Measurements from ENCODE around the gene LGALS13. TPM values are rescaled to one million over a fixed set of nuclear protein-coding genes. Genes with fewer than 3 reads are reported as not detected.

Gene LGALS13
- total RNA-seq, 4 donors from 2014 or later: not detected

GRCh38 chr19:39641773-39642172 is 39.4 kb downstream of the LGALS13 start:
- no peak for ATAC-seq
- H3K36me3 ChIP-seq: no peaks in the 10 kb centered on the region
- H3K4me1 ChIP-seq: no peaks in the 10 kb centered on the region
- H3K27me3 ChIP-seq: peaks cover 0 to 4% (median 3%) of the 10 kb centered on the region in 3 donors
- H3K27ac ChIP-seq: no peak overlapping the region
- H3K9me3 ChIP-seq: no peaks in the 10 kb centered on the region
- no peak for DNase-seq
- TF ChIP-seq CTCF (IDR thresholded peaks at IDR 0.05 in 4 of 5, conservative IDR thresholded peaks at IDR 0.05 in 1 of 5) (no peak), POLR2A (IDR thresholded peaks at IDR 0.05) (no peak)
- in situ Hi-C loops (cut with MboI; ENCODE audit: low sequenced_read_pairs in 4 of 4) (no loop called here), intact Hi-C loops (cut with DNase I; ENCODE audit: low total_unique reads) (no loop called here)
- H3K4me3 ChIP-seq: no peak overlapping the region

GRCh38 chr19:39643591-39643990 is 41.3 kb downstream of the LGALS13 start:
- intact Hi-C loops (cut with DNase I; ENCODE audit: low total_unique reads): no loop called here
- Histone ChIP-seq H3K9me3 (no peaks in the 10 kb centered on the region), H3K36me3 (no peaks in the 10 kb centered on the region), H3K4me3 (no peak overlapping the region), H3K4me1 (no peaks in the 10 kb centered on the region), H3K27me3 (peaks cover 0 to 4% (median 3%) of the 10 kb centered on the region in 3 donors), H3K27ac (no peak overlapping the region)
- no peak for ATAC-seq
- no peak for DNase-seq
- TF ChIP-seq CTCF (IDR thresholded peaks at IDR 0.05 in 4 of 5, conservative IDR thresholded peaks at IDR 0.05 in 1 of 5) (no peak), POLR2A (IDR thresholded peaks at IDR 0.05) (no peak)
- in situ Hi-C loops (cut with MboI; ENCODE audit: low sequenced_read_pairs in 4 of 4): no loop called here

GRCh38 chr19:39645800-39646411 is 43.6 kb downstream of the LGALS13 start:
- Histone ChIP-seq H3K36me3 (no peaks in the 10 kb centered on the region), H3K4me3 (no peak overlapping the region), H3K4me1 (no peaks in the 10 kb centered on the region), H3K27ac (no peak overlapping the region), H3K27me3 (peaks cover 0 to 4% (median 3%) of the 10 kb centered on the region in 3 donors), H3K9me3 (no peaks in the 10 kb centered on the region)
- TF ChIP-seq CTCF (IDR thresholded peaks at IDR 0.05 in 4 of 5, conservative IDR thresholded peaks at IDR 0.05 in 1 of 5) (no peak), POLR2A (IDR thresholded peaks at IDR 0.05) (no peak)
- intact Hi-C loops (cut with DNase I; ENCODE audit: low total_unique reads): no loop called here
- ATAC-seq (no peak), DNase-seq (no peak)
- in situ Hi-C loops (cut with MboI; ENCODE audit: low sequenced_read_pairs in 4 of 4): no loop called here

- ATAC-seq (no peak), DNase-seq (no peak)
- intact Hi-C loops (cut with DNase I; ENCODE audit: low total_unique reads): no loop called here
- Histone ChIP-seq H3K4me1 (no peaks in the 10 kb centered on the region), H3K4me3 (no peak overlapping the region), H3K36me3 (no peaks in the 10 kb centered on the region), H3K9me3 (no peaks in the 10 kb centered on the region), H3K27me3 (peaks cover 0 to 3% (median 0%) of the 10 kb centered on the region in 3 donors), H3K27ac (no peak overlapping the region)
- TF ChIP-seq POLR2A (IDR thresholded peaks at IDR 0.05) (no peak), CTCF (IDR thresholded peaks at IDR 0.05 in 4 of 5, conservative IDR thresholded peaks at IDR 0.05 in 1 of 5) (no peak)
- in situ Hi-C loops (cut with MboI; ENCODE audit: low sequenced_read_pairs in 4 of 4): no loop called here
Measured at GRCh38 chr19:39647918-39648317, 45.6 kb downstream of the LGALS13 start.

GRCh38 chr19:39655613-39656012 is 53.3 kb downstream of the LGALS13 start, which contains the start of gene LGALS16:
TSS of gene LGALS16 (plus strand) at chr19:39655913. CDS start at chr19:39655962, 49 bp downstream.
- Histone ChIP-seq H3K4me3 (no peak within 1 kb of the TSS), H3K36me3 (no peaks in the 10 kb centered on the region), H3K9me3 (no peaks in the 10 kb centered on the region), H3K27me3 (no peaks in the 10 kb centered on the region), H3K27ac (no peak within 1 kb of the TSS), H3K4me1 (no peaks in the 10 kb centered on the region)
- intact Hi-C loops (cut with DNase I; ENCODE audit: low total_unique reads) (no loop called here), in situ Hi-C loops (cut with MboI; ENCODE audit: low sequenced_read_pairs in 4 of 4) (no loop called here)
- DNase-seq: no peak
- no peak for ATAC-seq
- TF ChIP-seq CTCF (IDR thresholded peaks at IDR 0.05 in 4 of 5, conservative IDR thresholded peaks at IDR 0.05 in 1 of 5) (no peak), POLR2A (IDR thresholded peaks at IDR 0.05) (no peak)

Measured in gastrocnemius medialis (tissue), 4 donors.